Melanocyte of skin (primary cell): ENCODE measurements around the gene PLA2G4C. TPM values are rescaled to one million over a fixed set of nuclear protein-coding genes. Genes with fewer than 3 reads are reported as not detected.

Experiments used
- total RNA-seq, 2 donors: library from RNA; depleted of rRNA; stranded (reverse); fragments of >200 nt; gene quantifications; 2 replicates each; pipeline ENCODE4 v1.2.3, GENCODE V29; 2012

Gene PLA2G4C, protein sequence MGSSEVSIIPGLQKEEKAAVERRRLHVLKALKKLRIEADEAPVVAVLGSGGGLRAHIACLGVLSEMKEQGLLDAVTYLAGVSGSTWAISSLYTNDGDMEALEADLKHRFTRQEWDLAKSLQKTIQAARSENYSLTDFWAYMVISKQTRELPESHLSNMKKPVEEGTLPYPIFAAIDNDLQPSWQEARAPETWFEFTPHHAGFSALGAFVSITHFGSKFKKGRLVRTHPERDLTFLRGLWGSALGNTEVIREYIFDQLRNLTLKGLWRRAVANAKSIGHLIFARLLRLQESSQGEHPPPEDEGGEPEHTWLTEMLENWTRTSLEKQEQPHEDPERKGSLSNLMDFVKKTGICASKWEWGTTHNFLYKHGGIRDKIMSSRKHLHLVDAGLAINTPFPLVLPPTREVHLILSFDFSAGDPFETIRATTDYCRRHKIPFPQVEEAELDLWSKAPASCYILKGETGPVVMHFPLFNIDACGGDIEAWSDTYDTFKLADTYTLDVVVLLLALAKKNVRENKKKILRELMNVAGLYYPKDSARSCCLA
- total RNA-seq = 10 to 100 TPM; 10.3 to 59.5 TPM

DNA sequence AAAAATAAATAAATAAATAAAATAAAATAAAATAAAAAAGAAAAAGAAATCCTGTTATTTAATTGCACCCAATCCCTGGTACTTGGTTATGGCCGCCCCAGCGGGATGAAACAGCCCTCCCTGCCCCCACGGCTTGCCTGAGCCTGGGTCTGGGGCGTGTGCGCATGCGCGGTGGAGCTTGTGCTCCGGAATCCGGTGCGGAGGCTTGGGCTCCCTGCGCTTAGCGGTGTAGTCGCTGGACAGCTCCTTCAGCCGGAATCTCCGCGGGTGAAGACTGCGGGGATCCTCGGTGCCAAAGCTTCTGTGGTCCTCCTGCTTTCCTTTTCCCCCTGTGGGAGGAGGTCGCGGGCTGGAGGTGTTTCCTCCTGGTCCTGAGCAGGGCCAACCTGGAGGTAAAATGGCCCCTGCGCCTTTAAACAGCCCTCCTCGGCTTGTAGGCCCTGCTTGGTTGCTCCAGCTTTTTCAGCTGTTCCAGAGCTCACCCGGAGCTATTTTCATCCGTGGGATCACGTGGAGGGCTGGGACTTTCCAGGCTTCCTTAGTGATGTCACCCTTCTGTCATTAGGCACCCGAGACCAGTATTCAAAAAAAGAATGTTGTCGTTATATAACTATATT is at the start of gene PLA2G4C:
Gene PLA2G4C (minus strand): TSS at position 468 of the 617 bp plus-strand sequence. CDS start 4,288 bp downstream, outside the sequence.

DNA sequence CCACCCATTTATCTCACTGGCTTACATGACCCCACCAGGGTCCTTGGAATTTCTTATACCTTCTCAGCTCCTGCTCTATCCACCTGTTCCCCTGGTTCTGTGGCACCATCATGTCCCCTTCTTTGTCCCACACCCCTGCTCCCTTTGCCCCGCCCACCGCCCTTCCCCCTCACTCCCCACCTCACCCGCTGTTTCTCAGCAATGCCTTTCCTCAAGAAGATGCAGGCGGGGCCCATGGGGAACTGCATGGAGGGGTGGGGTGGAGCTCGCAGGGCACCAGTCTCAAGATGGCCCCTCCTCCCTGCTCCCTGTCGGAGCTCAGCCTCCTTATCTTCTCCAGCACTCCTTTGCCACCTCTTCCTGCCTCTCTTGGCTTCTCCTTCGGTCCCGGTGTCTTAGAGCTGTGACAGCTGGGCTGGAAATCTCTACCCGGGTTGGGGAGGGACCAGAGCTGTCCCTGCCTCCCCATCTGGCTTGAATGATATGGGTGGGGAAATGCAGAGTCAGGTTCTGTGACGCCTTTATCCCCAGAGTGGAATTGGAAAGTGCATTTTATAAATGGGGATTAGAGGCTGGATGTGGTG is 66.8 kb downstream of the PLA2G4C start, which contains the start of gene CABP5:
Gene CABP5 (minus strand): TSS at position 405 of the 584 bp plus-strand sequence. CDS start 157 bp downstream, at position 248.

Other genes starting within 250 kb of the PLA2G4C start
- gene SULT2A1, start 224.5 kb downstream of the PLA2G4C start, total RNA-seq = not detected
- gene BSPH1, start 118.6 kb downstream of the PLA2G4C start, total RNA-seq = not detected
- under 1 TPM in 1 of 2 donors, not detected in 1; 0.67 TPM for gene ELSPBP1, start 116.2 kb downstream of the PLA2G4C start, total RNA-seq
- gene CABP5, start 66.7 kb downstream of the PLA2G4C start, total RNA-seq = not detected
- 10 to 100 TPM; 28.6 to 72.3 TPM for gene LIG1, start 59.5 kb upstream of the PLA2G4C start, total RNA-seq
- 1 to 10 TPM; 2.7 to 2.8 TPM for gene ZSWIM9, start 59.9 kb upstream of the PLA2G4C start, total RNA-seq
- gene CARD8, start 145.1 kb upstream of the PLA2G4C start, total RNA-seq = 10 to 100 TPM; 15.8 to 21.0 TPM
- 1 to 10 TPM in 1 of 2 donors, under 1 TPM in 1; 0.69 to 2.0 TPM for gene ZNF114, start 159.3 kb upstream of the PLA2G4C start, total RNA-seq
- gene EMP3, start 214.7 kb upstream of the PLA2G4C start, total RNA-seq = 100 to 1,000 TPM; 226 to 291 TPM